ENCODE data around the gene GLE1.

DNA sequence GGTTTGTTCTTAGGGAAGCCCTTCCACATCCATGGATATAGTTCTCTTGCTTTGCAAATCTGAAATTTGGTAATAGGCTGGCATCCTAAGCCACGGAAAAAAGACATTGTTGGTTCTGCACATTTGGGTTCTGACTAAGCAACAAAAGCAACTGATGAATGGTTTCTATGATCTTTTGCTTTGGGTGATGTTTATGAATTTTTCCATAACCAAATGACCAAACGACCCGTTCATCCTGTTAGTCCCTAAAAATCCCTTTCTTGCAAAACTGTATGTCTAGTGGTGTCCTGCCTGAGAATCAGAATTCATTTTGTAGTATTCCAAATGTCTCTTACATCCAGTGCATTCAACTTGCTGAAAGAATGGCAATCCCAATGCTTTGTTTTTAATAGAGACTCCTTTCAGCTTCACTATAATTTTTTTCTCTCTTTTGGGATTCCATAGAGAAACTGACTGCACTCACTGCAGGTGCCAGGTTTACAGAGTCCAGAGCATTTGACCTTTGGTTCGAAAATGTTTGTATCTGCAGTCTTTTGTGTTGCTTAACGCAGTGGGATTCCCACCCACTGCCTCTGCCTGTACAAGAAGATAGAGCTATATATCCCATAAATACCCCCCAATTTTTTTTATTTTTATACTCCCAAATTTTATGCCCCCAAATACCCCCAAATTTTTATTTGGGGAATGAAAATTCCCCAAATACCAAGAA is 52.6 kb downstream of the GLE1 start:
- TF ChIP-seq EZH2 (IDR thresholded peaks at IDR 0.05; ENCODE audit: insufficient read depth, low read length), result no peak
- no peak for TF ChIP-seq CTCF (IDR thresholded peaks at IDR 0.05; ENCODE audit: insufficient read depth, low read depth, low read length)

Measured in astrocyte (in vitro differentiated cells and primary cell).